B cell (primary cell): ENCODE results near the gene TFCP2L1. TPM values are rescaled to one million over a fixed set of nuclear protein-coding genes. Genes with fewer than 3 reads are reported as not detected.

Source experiments
- ATAC-seq: fragments of 200-7000 bp; cut with Tn5 transposase; one replicate; pipeline ENCODE4 v1.10.0; 2021; ENCODE audit warnings: low read depth, mild to moderate bottlenecking, moderate number of reproducible peaks, moderate library complexity
- CTCF ChIA-PET: fragments of 350-600 bp; sonication (Branson Sonifier 250); formaldehyde crosslinking; loops from one replicate; lab custom pipeline; 2021; ENCODE audit warnings: antibody characterized with exemption, inconsistent platforms; lab: Charles Lee
- POLR2A ChIA-PET: fragments of 350-600 bp; sonication (Branson Sonifier 250); formaldehyde crosslinking; loops from one replicate; lab custom pipeline; 2021; ENCODE audit warnings: antibody characterized with exemption; lab: Charles Lee
- DNase-seq: peaks from one replicate; pipeline ENCODE4 v3.0.0; 2013
- H2AFZ ChIP-seq: 2 replicates; pipeline ENCODE4 v1.6.1; 2012; ENCODE audit warnings: mild to moderate bottlenecking, low read depth, low read length; ENCODE audit not compliant: insufficient read depth, poor library complexity, severe bottlenecking
- H3K27ac ChIP-seq, 2 donors: 1 replicate in 1 of 2; 2 replicates in 1 of 2; pipeline ENCODE4 v1.5.1; 2012 to 2013; ENCODE audit warnings: low read length in 2 of 2, mild to moderate bottlenecking in 2 of 2, moderate library complexity in 1 of 2
- H3K27me3 ChIP-seq, 4 experiments: fragments of 200-600 bp in 1 of 4; sonication (generic) in 1 of 4; replicated peaks in 1 of 4; 1 replicate in 2 of 4; 2 replicates in 2 of 4; pipeline versions ENCODE4 v1.6.1 to v1.7.0; 2013 to 2016; ENCODE audit warnings: low read length in 3 of 4, mild to moderate bottlenecking in 2 of 4, mixed read lengths in 1 of 4, moderate library complexity in 1 of 4; ENCODE audit not compliant: insufficient read depth in 4 of 4, control insufficient read depth in 3 of 4; ENCODE audit errors: control extremely low read depth in 1 of 4
- H3K36me3 ChIP-seq, 2 experiments: replicated peaks in 1 of 2; 1 replicate in 1 of 2; 2 replicates in 1 of 2; pipeline versions ENCODE4 v1.6.1 to v1.7.1; 2013; ENCODE audit warnings: low read length in 1 of 2; ENCODE audit not compliant: insufficient read depth in 2 of 2, control insufficient read depth in 1 of 2; ENCODE audit errors: control extremely low read depth in 1 of 2, extremely low read depth in 1 of 2
- H3K4me1 ChIP-seq, 2 donors: fragments of 200-600 bp in 1 of 2; sonication (generic) in 1 of 2; 1 replicate in 1 of 2; 2 replicates in 1 of 2; pipeline versions ENCODE4 v1.5.1 to v1.6.1; 2013 to 2017; ENCODE audit warnings: low read length in 2 of 2; ENCODE audit not compliant: control insufficient read depth in 2 of 2, insufficient read depth in 2 of 2
- H3K4me2 ChIP-seq: replicated peaks from 2 replicates; pipeline ENCODE3; 2012; ENCODE audit warnings: mild to moderate bottlenecking, low read depth, low read length; ENCODE audit not compliant: poor library complexity, severe bottlenecking
- H3K4me3 ChIP-seq, 5 experiments: fragments of 200-600 bp in 1 of 5; sonication (generic) in 1 of 5; 1 replicate in 3 of 5; 2 replicates in 2 of 5; pipeline versions ENCODE4 v1.5.1 to v1.7.0; 2011 to 2016; ENCODE audit warnings: low read length in 4 of 5, mild to moderate bottlenecking in 4 of 5, low read depth in 2 of 5, control low read depth in 1 of 5, moderate library complexity in 1 of 5; ENCODE audit not compliant: insufficient read depth in 1 of 5; ENCODE audit errors: control extremely low read depth in 1 of 5, extremely low read depth in 1 of 5
- H3K79me2 ChIP-seq: fragments of 200-600 bp; sonication (generic); one replicate; pipeline ENCODE4 v1.6.0; 2016; ENCODE audit warnings: low read length; ENCODE audit not compliant: control insufficient read depth, insufficient read depth
- H3K9ac ChIP-seq: fragments of 200-600 bp; sonication (generic); 2 replicates; pipeline ENCODE4 v1.6.1; 2017; ENCODE audit warnings: mild to moderate bottlenecking, low read length, moderate library complexity
- H3K9me3 ChIP-seq, 3 donors: one replicate each; pipeline versions ENCODE4 v1.6.1 to v1.7.1; 2013; ENCODE audit warnings: low read length in 2 of 3; ENCODE audit not compliant: control insufficient read depth in 2 of 3, insufficient read depth in 1 of 3; ENCODE audit errors: control extremely low read depth in 1 of 3
- H4K20me1 ChIP-seq: 2 replicates; pipeline ENCODE4 v1.6.0; 2012; ENCODE audit warnings: mild to moderate bottlenecking, low read length; ENCODE audit not compliant: insufficient read depth, control insufficient read depth, poor library complexity, severe bottlenecking
- H3K27ac Mint-ChIP-seq: one replicate; pipeline ENCODE4 v1.8.0; 2021; ENCODE audit warnings: mixed read lengths
- H3K27me3 Mint-ChIP-seq: one replicate; pipeline ENCODE4 v1.8.0; 2021; ENCODE audit warnings: mixed read lengths
- H3K4me1 Mint-ChIP-seq: one replicate; pipeline ENCODE4 v1.8.0; 2021; ENCODE audit warnings: mixed read lengths
- H3K4me3 Mint-ChIP-seq: one replicate; pipeline ENCODE4 v1.8.0; 2021; ENCODE audit warnings: mixed read lengths
- H3K9me3 Mint-ChIP-seq: one replicate; pipeline ENCODE4 v1.8.0; 2022; ENCODE audit warnings: mixed read lengths; ENCODE audit not compliant: insufficient read depth
- EZH2 ChIP-seq: IDR thresholded peaks from 2 replicates; pipeline ENCODE4 v1.6.1; 2012; ENCODE audit warnings: borderline replicate concordance, low read depth, mild to moderate bottlenecking, moderate library complexity, low read length; ENCODE audit not compliant: insufficient read depth, poor library complexity, severe bottlenecking
- WGBS: methylation state at CpG from one replicate; pipeline ENCODE4 v1.1.5; 2013; ENCODE audit warnings: missing lambda C conversion rate; ENCODE audit not compliant: insufficient coverage; 5-methylcytosine and 5-hydroxymethylcytosine counted together
- intact Hi-C: fragments of 100-400 bp; cut with micrococcal nuclease; formaldehyde crosslinking; loops from one replicate; pipeline ENCODE4 v1.10.0; 2022
- polyA plus RNA-seq: library from polyadenylated mRNA; depleted of rRNA; stranded (reverse); fragments of >200 nt; gene quantifications from 2 replicates; pipeline ENCODE4 v1.2.3, GENCODE V29; 2012
- total RNA-seq, 2 donors: library from RNA; stranded (reverse); fragments of 120-200 nt in 1 of 2; gene quantifications; 1 replicate in 1 of 2; 2 replicates in 1 of 2; pipeline versions ENCODE4 v1.2.3 to v1.2.4, GENCODE V29; 2013 to 2022
- TF ChIP-seq, protein P1 (sequence below): fragments of 200-600 bp; IDR thresholded peaks from one replicate; pipeline ENCODE4 v1.8.0; 2022; ENCODE audit warnings: antibody characterized with exemption, mild to moderate bottlenecking

The TFCP2L1 gene
- total and polyA plus RNA-seq, 2 donors (not counting 1 experiment from before 2014, with no cell fraction given) = 0.03 TPM; not detected in 1

DNA sequence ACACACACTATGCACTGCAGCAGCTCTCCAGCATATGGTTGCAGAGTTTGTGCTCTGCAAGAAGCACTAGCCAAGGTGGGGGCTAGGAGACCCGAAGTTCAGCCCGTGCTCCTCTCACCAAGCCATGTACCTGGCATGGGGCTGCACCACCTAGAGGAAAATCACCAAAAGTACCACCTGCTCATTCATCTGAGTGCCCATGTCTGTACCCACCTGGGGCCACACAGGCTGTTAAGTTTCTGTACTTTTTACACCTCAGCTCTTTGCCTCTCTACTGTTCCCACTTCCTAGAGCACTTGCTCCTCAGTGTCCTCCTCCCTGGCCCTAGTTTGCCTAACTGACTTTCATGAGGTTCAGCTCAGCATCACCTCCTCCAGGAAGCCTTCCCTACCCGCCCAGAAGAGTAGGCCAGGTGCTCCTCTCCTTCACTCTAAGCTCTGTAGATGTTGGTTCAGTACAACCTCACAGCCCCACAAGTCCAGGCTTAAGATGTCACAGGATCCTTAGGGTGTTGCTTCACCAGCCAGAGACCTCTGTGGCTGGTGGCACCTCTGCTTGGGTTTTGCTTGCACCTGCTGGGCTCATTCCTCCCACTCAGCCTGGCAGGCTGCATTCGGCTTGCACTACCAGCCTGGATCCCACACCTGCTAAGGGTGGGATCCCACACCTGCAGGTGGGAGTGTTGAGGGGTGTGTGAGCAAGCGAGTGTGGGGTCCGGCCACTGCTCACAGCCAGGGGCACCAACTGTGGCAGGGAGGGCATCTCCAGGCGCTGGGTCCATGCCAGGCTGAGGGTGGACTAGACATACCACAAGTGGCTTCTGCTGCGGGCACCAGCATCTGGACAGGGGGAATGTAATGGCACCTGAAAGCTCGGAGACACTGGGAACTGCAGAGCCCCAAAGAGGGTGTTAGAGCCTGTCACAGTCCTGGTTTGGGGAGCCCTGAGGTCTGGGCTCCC, 10.2 kb upstream of the TFCP2L1 start:
- CTCF ChIA-PET = interaction anchor here (0.6 kb wide), 1 partner anchor 336 kb away, joined by 4 read pairs; no protein-coding TSS in a partner anchor
- H3K4me3 Mint-ChIP-seq = no peak overlapping the region
- intact Hi-C loops = no loop called here
- no peak overlapping the region for H3K27ac Mint-ChIP-seq
- no peak overlapping the region for H3K4me3 ChIP-seq
- H3K4me1 Mint-ChIP-seq = no peaks in the 10 kb centered on the region
- WGBS = 93% methylated on average over 7 of the region's 9 CpGs
- H3K9me3 ChIP-seq = peaks cover 0 to 9% (median 0%) of the 10 kb centered on the region in 3 donors
- no peaks in the 10 kb centered on the region for H3K9me3 Mint-ChIP-seq
- no peaks in the 10 kb centered on the region for H4K20me1 ChIP-seq
- no peaks in the 10 kb centered on the region for H3K36me3 ChIP-seq
- no peak for DNase-seq
- no peaks in the 10 kb centered on the region for H3K4me1 ChIP-seq
- no peak for ATAC-seq
- H3K27ac ChIP-seq = no peak overlapping the region
- no peak overlapping the region for H3K9ac ChIP-seq
- peaks cover 0 to 3% (median 0%) of the 10 kb centered on the region in 4 experiments for H3K27me3 ChIP-seq
- H3K79me2 ChIP-seq = no peaks in the 10 kb centered on the region
- POLR2A ChIA-PET = no interaction called here
- no peak overlapping the region for H2AFZ ChIP-seq
- peaks cover 17% of the 10 kb centered on the region for H3K27me3 Mint-ChIP-seq
- no peak overlapping the region for H3K4me2 ChIP-seq
- no peak for TF ChIP-seq EZH2
- TF ChIP-seq, protein P1, sequence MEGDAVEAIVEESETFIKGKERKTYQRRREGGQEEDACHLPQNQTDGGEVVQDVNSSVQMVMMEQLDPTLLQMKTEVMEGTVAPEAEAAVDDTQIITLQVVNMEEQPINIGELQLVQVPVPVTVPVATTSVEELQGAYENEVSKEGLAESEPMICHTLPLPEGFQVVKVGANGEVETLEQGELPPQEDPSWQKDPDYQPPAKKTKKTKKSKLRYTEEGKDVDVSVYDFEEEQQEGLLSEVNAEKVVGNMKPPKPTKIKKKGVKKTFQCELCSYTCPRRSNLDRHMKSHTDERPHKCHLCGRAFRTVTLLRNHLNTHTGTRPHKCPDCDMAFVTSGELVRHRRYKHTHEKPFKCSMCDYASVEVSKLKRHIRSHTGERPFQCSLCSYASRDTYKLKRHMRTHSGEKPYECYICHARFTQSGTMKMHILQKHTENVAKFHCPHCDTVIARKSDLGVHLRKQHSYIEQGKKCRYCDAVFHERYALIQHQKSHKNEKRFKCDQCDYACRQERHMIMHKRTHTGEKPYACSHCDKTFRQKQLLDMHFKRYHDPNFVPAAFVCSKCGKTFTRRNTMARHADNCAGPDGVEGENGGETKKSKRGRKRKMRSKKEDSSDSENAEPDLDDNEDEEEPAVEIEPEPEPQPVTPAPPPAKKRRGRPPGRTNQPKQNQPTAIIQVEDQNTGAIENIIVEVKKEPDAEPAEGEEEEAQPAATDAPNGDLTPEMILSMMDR = no peak
